Measurements from ENCODE around the gene BOC.
"Not testable (repeated sequence)": the region's sequence is repeated elsewhere in the genome, so short reads cannot be mapped to it uniquely, and the experiment has no call there.

BOC gene

GRCh38 chr3:113211330-113212149 lies at the start of gene BOC:
TSS of gene BOC (plus strand) at chr3:113211557. CDS start at chr3:113249803, 38,246 bp downstream.
- H3K4me3 ChIP-seq (ENCODE audit: low read depth, low read length) = peak within 1 kb of the TSS; percentile 83
- no peaks in the 10 kb centered on the region for H3K36me3 ChIP-seq (ENCODE audit: control insufficient read depth, insufficient read depth, low read length)
- H3K27me3 ChIP-seq (ENCODE audit: control insufficient read depth, insufficient read depth, low read length) = peaks cover 19% of the 10 kb centered on the region
- H3K9me3 ChIP-seq (ENCODE audit: control insufficient read depth, insufficient read depth, low read length) = no peaks in the 10 kb centered on the region
- peaks cover 9% of the 10 kb centered on the region for H3K4me1 ChIP-seq (ENCODE audit: control insufficient read depth, insufficient read depth, low read length)
- peak within 1 kb of the TSS; percentile 58 for H3K9ac ChIP-seq (ENCODE audit: low read depth, low read length)

- H3K9me3 ChIP-seq (ENCODE audit: control insufficient read depth, insufficient read depth, low read length) = no peaks in the 10 kb centered on the region
These were observed 49.7 kb upstream of the BOC start for GRCh38 chr3:113161661-113162060.

GRCh38 chr3:113163152-113163551 lies 48.2 kb upstream of the BOC start:
- Histone ChIP-seq H3K9me3 (ENCODE audit: control insufficient read depth, insufficient read depth, low read length) (no peaks in the 10 kb centered on the region), H3K4me1 (ENCODE audit: control insufficient read depth, insufficient read depth, low read length) (peaks cover 6% of the 10 kb centered on the region)

More at GRCh38 chr3:113161661-113162060, 49.7 kb upstream of the BOC start:
- no peak overlapping the region for H3K4me3 ChIP-seq (ENCODE audit: low read depth, low read length)
- no peaks in the 10 kb centered on the region for H3K36me3 ChIP-seq (ENCODE audit: control insufficient read depth, insufficient read depth, low read length)
- H3K27me3 ChIP-seq (ENCODE audit: control insufficient read depth, insufficient read depth, low read length) = no peaks in the 10 kb centered on the region
- no peak overlapping the region for H3K9ac ChIP-seq (ENCODE audit: low read depth, low read length)
- no peaks in the 10 kb centered on the region for H3K4me1 ChIP-seq (ENCODE audit: control insufficient read depth, insufficient read depth, low read length)

GRCh38 chr3:113165841-113166240 lies 45.5 kb upstream of the BOC start:
- peaks cover 6% of the 10 kb centered on the region for H3K4me1 ChIP-seq (ENCODE audit: control insufficient read depth, insufficient read depth, low read length)

More at GRCh38 chr3:113163152-113163551, 48.2 kb upstream of the BOC start:
- no peak overlapping the region for H3K4me3 ChIP-seq (ENCODE audit: low read depth, low read length)
- H3K36me3 ChIP-seq (ENCODE audit: control insufficient read depth, insufficient read depth, low read length) = no peaks in the 10 kb centered on the region
- H3K27me3 ChIP-seq (ENCODE audit: control insufficient read depth, insufficient read depth, low read length) = no peaks in the 10 kb centered on the region
- H3K9ac ChIP-seq (ENCODE audit: low read depth, low read length) = no peak overlapping the region

GRCh38 chr3:113166357-113166718 lies 45.0 kb upstream of the BOC start:
- no peak overlapping the region for H3K4me3 ChIP-seq (ENCODE audit: low read depth, low read length)
- peaks cover 6% of the 10 kb centered on the region for H3K4me1 ChIP-seq (ENCODE audit: control insufficient read depth, insufficient read depth, low read length)
- no peaks in the 10 kb centered on the region for H3K27me3 ChIP-seq (ENCODE audit: control insufficient read depth, insufficient read depth, low read length)
- no peaks in the 10 kb centered on the region for H3K36me3 ChIP-seq (ENCODE audit: control insufficient read depth, insufficient read depth, low read length)
- no peak overlapping the region for H3K9ac ChIP-seq (ENCODE audit: low read depth, low read length)
- no peaks in the 10 kb centered on the region for H3K9me3 ChIP-seq (ENCODE audit: control insufficient read depth, insufficient read depth, low read length)

More at GRCh38 chr3:113165841-113166240, 45.5 kb upstream of the BOC start:
- H3K4me3 ChIP-seq (ENCODE audit: low read depth, low read length) = no peak overlapping the region
- no peak overlapping the region for H3K9ac ChIP-seq (ENCODE audit: low read depth, low read length)
- no peaks in the 10 kb centered on the region for H3K27me3 ChIP-seq (ENCODE audit: control insufficient read depth, insufficient read depth, low read length)
- no peaks in the 10 kb centered on the region for H3K9me3 ChIP-seq (ENCODE audit: control insufficient read depth, insufficient read depth, low read length)
- H3K36me3 ChIP-seq (ENCODE audit: control insufficient read depth, insufficient read depth, low read length) = no peaks in the 10 kb centered on the region

GRCh38 chr3:113166719-113167492 lies 44.5 kb upstream of the BOC start:
- Histone ChIP-seq H3K9me3 (ENCODE audit: control insufficient read depth, insufficient read depth, low read length) (no peaks in the 10 kb centered on the region), H3K36me3 (ENCODE audit: control insufficient read depth, insufficient read depth, low read length) (no peaks in the 10 kb centered on the region), H3K9ac (ENCODE audit: low read depth, low read length) (peak overlapping the region; percentile 50), H3K4me3 (ENCODE audit: low read depth, low read length) (no peak overlapping the region), H3K4me1 (ENCODE audit: control insufficient read depth, insufficient read depth, low read length) (peaks cover 6% of the 10 kb centered on the region), H3K27me3 (ENCODE audit: control insufficient read depth, insufficient read depth, low read length) (no peaks in the 10 kb centered on the region)

GRCh38 chr3:113167825-113168801 lies 43.2 kb upstream of the BOC start:
- Histone ChIP-seq H3K9ac (ENCODE audit: low read depth, low read length) (no peak overlapping the region), H3K4me3 (ENCODE audit: low read depth, low read length) (no peak overlapping the region), H3K36me3 (ENCODE audit: control insufficient read depth, insufficient read depth, low read length) (no peaks in the 10 kb centered on the region), H3K27me3 (ENCODE audit: control insufficient read depth, insufficient read depth, low read length) (no peaks in the 10 kb centered on the region), H3K4me1 (ENCODE audit: control insufficient read depth, insufficient read depth, low read length) (peaks cover 6% of the 10 kb centered on the region), H3K9me3 (ENCODE audit: control insufficient read depth, insufficient read depth, low read length) (no peaks in the 10 kb centered on the region)

- Histone ChIP-seq H3K4me3 (ENCODE audit: low read depth, low read length) (no peak overlapping the region), H3K9ac (ENCODE audit: low read depth, low read length) (no peak overlapping the region), H3K4me1 (ENCODE audit: control insufficient read depth, insufficient read depth, low read length) (peaks cover 8% of the 10 kb centered on the region), H3K36me3 (ENCODE audit: control insufficient read depth, insufficient read depth, low read length) (no peaks in the 10 kb centered on the region), H3K27me3 (ENCODE audit: control insufficient read depth, insufficient read depth, low read length) (no peaks in the 10 kb centered on the region), H3K9me3 (ENCODE audit: control insufficient read depth, insufficient read depth, low read length) (no peaks in the 10 kb centered on the region)
These were observed 41.4 kb upstream of the BOC start for GRCh38 chr3:113169891-113170452.

GRCh38 chr3:113170771-113171170 lies 40.6 kb upstream of the BOC start:
- Histone ChIP-seq H3K4me1 (ENCODE audit: control insufficient read depth, insufficient read depth, low read length) (peaks cover 9% of the 10 kb centered on the region), H3K36me3 (ENCODE audit: control insufficient read depth, insufficient read depth, low read length) (no peaks in the 10 kb centered on the region), H3K9ac (ENCODE audit: low read depth, low read length) (no peak overlapping the region), H3K4me3 (ENCODE audit: low read depth, low read length) (no peak overlapping the region), H3K9me3 (ENCODE audit: control insufficient read depth, insufficient read depth, low read length) (no peaks in the 10 kb centered on the region), H3K27me3 (ENCODE audit: control insufficient read depth, insufficient read depth, low read length) (no peaks in the 10 kb centered on the region)

- not testable (repeated sequence) for H3K4me3 ChIP-seq (ENCODE audit: low read depth, low read length); H3K9ac ChIP-seq (ENCODE audit: low read depth, low read length)
These were observed 39.6 kb upstream of the BOC start for GRCh38 chr3:113171675-113172300.

More at GRCh38 chr3:113171675-113172300, 39.6 kb upstream of the BOC start:
- not testable (repeated sequence) for H3K27me3 ChIP-seq (ENCODE audit: control insufficient read depth, insufficient read depth, low read length); H3K36me3 ChIP-seq (ENCODE audit: control insufficient read depth, insufficient read depth, low read length); H3K4me1 ChIP-seq (ENCODE audit: control insufficient read depth, insufficient read depth, low read length); H3K9me3 ChIP-seq (ENCODE audit: control insufficient read depth, insufficient read depth, low read length)
